ENCODE results near the gene MAS1L.

Gene MAS1L, protein sequence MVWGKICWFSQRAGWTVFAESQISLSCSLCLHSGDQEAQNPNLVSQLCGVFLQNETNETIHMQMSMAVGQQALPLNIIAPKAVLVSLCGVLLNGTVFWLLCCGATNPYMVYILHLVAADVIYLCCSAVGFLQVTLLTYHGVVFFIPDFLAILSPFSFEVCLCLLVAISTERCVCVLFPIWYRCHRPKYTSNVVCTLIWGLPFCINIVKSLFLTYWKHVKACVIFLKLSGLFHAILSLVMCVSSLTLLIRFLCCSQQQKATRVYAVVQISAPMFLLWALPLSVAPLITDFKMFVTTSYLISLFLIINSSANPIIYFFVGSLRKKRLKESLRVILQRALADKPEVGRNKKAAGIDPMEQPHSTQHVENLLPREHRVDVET

DNA sequence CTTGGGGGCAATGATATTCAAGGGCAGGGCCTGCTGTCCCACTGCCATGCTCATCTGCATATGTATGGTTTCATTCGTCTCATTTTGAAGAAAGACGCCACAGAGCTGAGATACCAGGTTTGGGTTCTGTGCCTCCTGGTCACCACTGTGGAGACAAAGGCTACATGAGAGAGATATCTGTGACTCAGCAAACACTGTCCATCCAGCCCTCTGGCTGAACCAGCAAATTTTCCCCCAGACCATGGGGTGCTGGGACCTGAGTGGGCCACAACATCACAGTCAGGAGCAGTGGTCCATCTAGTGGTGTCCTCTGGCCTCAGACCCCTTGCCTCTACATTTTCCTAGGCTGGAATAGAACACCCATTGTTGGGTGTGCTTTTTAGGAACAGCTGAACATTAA is at the start of gene MAS1L:
Gene MAS1L (minus strand): TSS at position 297 of the 400 bp plus-strand sequence. CDS start 54 bp downstream, at position 243.
- no peak for DNase-seq

DNA sequence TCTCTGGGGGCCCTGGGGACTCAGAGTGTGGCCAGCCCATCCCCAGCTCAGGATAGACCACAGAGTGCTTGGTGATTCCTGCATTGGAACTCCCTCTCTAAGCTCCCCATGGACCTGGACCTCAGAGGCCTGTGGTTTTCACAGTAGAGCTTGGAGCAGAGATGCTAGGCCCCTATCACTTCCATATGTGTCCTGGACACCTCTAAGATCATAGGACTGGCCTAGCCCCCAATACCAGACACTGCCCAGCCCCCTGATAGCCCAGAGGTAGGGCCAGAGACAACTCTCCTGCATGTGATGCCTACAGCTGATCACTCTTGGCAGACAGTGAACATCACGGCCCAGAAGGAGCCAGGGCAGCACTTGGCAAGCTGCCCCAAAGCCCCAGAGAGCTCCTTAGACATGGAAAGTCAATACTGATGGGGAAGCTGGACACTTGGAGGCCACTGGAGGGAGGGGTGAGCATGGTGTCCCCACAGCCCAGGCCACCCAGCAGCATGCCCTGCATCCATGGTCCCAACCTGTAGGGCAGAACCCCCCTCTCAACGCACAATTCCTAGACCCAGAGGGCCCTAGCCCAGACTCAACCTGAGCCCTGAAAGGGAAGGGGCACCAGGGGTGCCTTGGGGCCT is 44.7 kb upstream of the MAS1L start:
- DNase-seq = no peak

DNA sequence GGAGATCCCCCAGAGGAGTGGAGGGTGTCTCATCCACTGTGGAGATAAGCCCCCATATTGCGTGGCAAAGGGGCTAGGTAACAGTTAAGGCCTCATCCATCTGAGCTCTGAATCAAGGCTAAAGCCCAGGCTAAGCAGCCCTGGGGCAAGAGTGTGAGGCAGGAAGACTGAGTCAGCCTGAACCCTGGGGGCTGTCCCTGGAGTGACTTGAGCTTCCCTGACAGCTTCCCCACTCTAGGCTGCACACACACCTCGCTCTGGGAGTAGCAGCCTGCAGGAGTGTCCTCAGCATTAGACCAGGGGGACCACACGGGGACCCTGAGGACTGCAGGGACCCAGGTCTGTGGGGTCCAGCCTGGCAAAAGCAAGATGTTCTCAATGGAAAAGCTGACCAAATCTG is 43.9 kb upstream of the MAS1L start:
- no peak for DNase-seq

DNA sequence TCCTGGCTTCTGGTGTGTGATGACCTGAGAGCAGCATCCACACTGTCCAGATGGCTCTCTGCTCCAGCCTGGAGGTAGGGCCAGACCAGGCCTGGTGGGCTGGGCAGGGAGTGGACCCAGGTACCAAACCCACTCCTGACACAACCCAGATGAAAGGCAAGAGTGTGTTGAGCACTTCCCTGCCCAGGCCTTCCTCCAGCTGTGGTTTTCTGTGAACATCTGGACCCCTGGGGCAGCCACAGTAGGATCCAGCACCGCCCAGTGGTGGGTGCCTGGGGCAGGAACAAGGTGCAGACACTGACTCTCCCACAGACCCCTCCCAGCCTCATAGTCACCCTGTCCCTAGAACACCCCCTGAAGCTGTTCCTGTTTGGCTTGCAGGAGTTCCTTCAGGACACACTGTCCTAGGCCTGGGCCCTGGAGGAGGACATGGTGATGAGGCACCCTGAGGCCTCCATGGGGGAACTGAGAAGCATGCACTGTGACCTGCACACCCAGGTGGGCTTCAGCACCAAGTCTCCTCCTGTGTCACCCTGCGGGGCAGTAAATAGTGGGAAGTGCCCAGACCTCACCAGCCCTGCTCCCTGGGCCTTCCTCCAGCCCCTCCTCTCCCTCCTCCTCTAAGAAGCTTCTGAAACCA is 43.0 kb upstream of the MAS1L start:
- DNase-seq = no peak

DNA sequence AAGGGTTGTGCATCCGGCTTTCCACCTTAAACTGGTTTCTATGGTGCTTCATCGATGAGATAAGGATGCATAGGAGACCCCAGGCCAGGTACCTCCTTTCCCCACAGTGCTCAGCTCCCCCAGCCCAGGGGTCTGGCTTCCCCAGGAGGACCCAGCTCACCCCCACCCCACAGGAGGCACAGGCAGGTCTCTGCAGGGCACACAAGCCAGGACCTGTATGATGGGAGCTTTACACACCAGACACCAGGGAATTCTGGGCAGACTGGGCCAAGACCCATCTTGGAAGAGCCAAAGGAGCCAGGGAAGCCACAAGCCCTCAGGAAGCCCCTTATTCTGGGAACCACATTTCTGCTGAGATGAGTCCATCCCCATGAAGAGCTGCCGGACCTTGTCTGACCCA is 42.2 kb upstream of the MAS1L start:
- DNase-seq = no peak

DNA sequence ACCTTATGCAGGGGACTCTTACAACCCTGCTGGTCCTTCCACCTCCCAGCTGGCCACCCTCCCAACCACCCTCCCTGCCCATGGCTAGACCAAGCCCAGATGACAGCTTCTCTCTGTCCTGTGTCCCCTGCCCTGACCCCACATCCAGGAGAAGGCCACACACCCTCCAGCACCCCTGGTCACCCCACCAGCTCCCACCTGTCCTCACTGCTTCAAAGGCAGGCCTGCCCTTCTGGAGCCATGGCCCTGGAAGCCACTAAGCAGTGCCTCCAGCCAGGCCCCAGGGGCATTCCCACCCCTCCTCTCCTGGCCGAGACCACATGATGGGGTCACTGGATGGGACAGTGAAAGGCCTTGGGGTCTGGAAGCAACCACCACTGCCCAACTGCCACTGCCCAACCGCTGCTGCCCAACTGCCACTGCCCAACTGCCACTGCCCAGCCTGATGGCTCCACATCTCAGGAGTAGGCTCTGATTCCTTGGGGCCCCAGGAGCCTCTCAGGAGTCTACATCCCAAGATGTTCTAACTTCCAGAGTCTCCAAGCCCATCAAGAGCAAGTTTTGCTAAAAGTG is 41.3 kb upstream of the MAS1L start:
- no peak for DNase-seq

DNA sequence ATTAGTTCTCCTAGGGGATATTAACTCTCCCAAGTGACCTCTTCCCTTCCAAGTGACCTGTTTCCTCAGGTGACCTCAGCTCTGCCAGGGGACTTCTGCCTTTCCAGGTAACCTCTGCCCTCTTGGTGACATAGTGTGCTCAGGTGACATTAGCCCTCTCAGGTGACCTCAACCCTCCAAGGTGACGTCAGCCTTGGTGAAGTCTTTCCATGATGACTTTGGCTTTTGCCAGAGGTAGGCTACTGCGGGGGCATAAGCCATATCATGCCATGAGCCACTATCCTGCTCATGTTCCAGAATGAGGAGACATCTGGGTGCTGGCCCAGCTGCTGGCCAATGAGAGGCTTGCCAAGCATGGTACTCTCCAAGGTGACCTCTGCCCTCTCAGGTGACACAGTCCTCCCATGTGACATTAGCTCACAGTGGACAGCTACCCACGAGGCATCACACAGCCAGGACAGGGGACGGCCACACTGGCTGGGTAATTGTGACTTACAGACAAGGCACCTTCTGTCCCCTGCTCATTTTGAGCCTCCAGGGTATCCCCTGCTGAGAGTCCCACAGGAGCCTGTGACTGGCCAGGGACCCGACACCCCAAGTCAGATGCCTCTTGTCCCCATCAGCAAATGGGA is 40.7 kb upstream of the MAS1L start:
- no peak for DNase-seq

DNA sequence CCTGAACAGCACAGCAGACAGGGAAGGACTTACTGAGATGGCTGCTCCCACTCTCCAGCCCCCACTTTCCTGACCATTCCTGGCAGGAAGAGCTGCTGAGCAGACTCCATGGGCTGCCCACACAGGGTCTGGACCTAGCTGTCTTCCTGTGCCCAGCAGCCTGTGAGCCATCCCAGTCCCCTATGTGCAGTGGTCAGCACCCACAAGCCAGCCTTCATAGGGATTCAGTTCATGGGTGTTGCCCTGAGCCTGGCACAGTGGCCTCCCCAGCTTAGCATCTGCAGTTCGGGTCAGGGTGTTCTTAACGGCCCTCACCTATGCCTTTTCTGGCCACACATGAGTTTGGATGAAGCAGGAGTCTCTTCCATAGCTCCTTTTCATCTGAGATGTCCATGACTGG is 39.8 kb upstream of the MAS1L start:
- no peak for DNase-seq

DNA sequence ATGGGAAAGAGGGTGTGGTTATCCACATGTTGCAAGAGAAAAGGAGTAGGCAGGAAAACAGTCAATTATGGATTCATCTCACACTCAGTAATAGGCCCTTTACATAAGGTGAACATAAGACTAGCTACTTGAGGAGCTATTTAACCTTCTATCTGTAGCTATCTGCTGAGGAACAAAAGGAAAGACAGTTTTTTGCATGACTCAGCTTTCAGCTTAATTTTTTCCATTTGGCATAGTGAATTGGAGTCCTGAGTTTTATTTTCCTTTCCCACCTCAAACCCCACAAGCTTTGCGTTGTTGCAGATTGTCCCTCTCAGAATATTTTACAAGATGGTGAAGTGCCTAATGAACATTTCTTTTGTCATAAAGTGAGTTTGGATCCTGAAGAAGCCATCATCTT is 39.4 kb upstream of the MAS1L start:
- no peak for DNase-seq

DNA sequence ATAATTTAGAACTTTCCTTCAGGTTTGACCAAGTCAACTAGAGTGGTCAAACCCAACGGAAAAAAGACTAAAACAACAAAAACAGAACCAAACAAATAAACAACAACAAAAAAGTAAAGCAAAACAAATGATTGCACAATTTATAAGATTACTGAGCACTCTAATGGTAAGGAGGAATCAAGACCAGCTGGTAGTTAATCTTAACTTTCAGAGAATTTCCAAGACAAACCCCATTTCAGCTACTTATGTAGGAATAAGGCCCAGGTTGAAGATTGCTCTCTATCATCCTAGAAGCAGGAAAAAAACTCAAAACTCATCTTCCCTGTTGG is 37.5 kb upstream of the MAS1L start:
- no peak for DNase-seq

DNA sequence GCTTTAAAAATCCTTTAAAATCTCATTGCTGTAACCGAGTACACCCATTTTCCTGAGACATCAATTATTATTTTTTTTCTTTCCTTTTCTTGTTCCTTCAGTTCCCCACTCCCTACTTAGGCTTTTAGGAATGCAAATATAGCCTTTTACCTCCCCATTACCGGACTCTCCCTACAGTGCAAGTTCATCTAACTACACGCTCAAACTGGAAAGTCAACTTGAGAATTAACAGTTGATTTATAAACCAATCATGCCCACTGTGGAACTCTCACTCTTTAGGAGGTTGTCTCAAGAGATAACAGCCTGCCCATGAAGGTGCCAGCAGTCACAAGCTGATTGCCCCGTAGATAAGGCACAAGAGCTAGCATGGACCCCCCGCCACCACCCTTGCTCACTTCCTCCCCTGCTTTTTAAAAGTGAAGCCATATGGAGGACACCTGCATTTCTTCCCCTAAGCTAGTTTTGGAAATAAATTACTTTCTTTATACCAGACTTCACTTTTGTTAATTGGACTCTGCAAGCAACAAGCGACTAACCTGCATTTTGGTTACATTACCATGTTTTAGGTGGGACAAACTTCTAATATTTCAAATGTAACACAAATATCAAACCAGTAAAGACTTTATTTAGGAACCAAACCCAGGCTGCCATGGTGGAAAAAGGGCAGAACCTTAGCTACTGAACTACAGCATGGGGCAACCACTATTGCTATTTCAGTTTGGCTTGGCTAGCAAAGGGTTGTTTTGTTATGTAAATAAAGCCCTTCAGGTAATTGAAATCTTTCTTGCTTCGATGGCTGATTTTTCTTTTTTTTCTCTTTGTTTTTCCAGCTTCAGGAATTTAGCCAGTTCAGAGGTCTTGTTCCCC is 36.9 kb upstream of the MAS1L start:
- DNase-seq = no peak

DNA sequence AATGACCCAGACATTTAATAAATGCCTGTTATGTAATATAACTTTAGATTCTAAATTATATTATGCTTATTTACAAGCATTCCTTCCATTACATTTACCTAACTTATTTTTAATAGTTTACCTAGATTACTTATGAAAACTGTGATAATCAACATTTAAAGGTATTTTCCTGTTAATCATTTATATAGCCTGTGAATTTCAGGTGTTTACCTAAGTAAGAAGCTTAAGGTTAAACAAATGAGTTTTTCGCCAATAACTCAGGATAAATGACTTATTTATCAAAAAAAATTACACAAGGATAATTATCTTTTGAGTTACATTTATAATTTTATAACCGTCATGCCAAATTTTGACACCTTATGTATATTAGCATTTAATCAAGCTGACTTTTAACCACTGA is 36.3 kb upstream of the MAS1L start:
- DNase-seq = no peak

DNA sequence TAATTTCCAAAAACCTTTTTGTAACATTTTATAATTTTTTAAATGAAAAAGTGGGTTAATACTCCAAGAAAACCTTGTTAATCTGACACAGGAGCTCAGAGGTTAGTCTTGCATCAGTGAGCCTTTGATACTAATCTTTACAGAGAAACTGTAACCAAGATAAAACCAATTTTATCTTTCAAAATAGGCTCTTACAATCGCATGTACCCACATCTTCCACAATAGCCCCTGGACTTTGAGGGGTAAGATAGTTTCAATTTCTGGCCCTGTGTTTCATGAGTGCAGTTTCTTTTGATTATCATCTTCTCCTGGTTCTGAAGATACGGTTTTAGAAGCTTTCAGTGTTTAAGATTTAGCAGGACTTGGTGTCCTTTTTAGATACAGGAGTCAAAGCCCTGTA is 34.5 kb upstream of the MAS1L start:
- no peak for DNase-seq

DNA sequence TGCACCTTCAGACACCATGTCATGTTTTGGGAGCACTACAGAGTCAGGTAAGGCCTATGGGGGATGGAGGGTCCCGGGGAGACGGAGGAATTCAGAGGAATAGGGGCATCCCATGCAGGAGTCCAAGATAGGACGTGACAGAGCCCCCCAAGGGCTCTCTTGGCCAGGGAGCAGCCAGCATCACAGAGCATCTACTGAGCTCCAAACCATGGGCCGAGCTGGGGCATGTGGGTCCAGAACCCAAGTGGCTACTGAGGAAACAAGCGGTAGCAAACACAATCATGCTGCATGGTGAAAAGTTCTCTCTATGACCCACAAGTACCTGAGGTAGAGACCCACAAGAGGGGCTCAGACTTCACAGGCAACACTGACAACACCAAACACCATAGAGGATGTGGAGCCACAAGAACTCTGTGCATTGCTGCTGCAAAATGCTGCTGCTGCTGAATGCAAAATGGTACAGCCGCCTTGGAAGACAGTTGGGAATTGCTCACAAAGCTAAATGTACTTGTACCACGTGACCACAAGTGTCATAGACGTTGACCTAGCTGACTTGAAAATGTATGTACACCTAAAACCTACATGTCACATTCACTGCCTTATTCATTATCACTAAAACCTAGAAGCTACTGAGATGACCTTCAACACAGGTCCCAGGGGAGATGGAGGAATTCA is 33.4 kb upstream of the MAS1L start:
- DNase-seq = no peak

DNA sequence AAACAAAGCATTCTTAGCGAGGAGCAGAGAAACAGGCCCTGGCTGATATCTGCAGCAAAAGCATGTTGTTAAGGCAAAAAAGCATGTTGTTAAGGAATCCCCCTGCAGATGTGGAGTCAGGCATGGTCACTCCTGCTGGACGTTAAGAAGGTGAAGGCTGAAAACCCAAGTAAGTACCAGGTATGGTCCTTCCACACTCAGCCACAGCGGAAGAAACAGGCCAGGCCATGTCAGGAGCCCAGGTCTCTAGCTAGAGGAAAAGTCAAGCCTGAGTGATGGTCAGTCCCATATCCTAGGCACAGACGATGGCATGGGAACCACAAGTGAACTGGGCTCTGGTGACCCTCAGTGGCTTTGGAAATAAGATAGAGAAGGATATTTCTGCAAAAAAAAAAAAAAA is 32.5 kb upstream of the MAS1L start:
- DNase-seq = no peak

DNA sequence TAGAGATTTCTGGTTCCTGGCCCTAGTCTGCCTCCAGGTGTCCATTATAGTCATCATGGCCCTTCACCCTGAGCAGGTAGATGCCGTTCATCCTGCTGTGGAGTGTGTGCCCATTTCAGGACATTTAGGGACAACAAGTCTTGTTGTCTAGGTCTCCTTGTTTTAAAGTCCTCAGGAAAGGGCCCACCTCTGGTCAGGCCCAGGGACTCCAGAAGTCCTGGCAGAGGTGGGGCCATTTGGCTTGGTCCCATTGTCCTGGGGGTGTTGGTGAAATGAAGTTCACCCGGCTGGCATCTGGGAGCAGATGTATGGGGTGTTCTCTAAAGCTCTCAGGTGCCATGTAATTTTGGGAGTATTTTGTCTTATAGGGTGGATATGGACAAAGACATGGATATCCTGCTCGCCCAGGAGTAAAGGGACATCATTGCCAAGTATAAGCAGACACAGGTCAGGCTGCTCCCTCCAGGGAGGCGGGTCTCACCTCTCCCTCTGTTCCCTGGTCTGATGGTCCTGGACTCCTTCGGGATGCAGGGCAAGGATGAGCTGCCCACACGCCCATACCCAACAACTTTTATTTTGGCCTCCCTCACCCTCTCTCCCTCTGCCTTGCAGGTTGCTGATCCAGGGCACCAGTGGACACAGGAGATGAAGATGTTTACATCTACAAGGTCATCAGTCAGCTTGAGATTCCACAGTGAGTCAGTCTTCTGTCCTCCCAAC is 31.7 kb upstream of the MAS1L start:
- no peak for DNase-seq

DNA sequence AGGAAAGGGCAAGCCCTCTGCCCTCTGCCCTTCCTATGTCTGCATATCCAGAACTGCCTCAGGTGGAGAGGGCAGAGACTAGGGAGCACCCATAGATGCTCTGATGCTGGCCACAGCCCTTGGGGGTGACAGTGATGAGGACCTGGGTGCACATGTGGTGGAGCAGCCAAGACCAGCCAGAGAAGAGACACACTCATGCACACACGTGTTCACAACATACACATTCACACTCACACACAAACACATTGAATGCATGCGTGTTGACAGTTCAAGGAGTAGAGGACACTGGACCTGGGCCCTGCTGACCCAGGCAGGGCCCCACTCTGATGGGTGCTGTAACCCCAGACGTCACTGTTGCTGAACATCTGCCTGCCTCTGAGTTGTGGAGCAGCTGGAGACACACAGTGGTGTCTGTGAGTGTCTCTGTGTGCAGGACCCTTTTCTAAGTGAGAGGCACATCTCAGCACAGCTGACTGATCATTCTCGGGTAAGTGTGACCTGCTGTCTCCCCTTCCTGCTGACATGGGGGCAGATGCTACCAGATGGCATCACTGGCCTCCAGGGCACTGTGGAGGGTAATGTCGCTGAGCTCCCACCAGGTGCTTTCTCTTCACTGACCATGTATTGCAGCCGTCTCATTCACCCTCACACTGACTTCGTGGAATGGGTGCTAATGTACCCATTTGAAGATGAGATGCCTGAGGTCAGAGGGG is 30.1 kb upstream of the MAS1L start:
- no peak for DNase-seq

DNA sequence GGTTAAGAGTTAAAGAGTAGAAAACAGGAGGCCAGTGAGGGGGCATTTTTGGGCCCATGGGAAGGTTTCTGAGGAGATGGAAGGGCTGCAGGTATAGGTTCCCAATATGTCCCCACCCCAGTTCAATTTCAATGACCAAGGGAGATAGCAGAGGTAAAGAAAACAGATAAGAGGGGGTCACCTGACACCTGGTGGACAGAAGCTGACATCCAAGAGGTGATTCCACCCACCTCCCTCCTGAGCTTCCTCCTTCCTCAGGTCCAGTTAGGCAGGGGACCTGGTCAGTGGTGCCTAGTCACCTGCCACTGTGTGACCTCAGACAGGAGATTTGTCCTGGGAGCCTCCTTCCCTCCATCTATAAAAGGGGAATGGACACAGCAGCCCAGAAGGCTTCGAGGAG is 29.5 kb upstream of the MAS1L start:
- DNase-seq = no peak

DNA sequence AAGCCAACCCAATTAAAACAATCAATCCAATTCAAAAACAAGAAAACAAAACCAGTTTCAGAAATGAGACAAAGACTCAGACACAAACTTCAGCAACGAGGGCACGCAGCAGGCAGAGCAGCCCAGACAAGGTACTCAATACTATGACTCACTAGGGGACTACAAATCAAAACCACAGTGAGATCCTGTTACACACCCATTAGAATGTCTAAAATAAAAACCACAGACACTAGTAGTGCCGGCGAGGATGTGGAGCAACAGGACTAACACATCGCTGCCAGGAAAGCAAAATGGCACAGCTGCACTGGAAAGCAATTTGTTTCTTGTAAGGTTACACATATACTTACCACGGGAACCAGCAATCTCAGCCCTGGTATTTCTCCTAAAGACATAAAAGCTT is 28.4 kb upstream of the MAS1L start:
- no peak for DNase-seq

DNA sequence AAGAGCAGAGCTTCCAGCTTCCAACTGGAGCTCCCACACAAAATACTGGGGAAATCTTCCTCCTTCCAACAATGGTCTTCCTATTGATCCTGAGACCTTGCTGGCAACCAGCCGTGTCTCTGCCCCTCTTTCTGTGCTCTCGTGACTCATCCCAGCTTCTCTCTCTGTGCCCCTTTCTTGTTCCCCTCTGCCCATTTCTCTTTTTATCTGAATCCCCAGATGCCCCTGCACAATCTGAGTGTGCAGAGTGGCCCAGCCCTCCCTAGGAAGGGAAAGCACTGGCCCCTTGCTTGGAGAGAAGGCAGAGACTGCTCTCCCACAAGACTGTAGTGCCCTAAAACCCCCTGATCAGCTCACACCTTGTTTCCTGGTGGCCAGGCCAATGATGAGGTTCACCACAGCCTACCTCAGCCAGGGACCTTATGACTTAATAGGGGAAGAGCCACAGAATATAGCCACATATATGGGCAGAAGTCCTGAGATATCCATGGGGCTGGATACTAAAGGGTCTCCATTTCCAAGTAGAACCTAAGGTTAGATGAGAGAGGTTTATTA is 23.1 kb upstream of the MAS1L start:
- no peak for DNase-seq

All from SHP77 treated with DMSO at 0.1 percent for 48 hours (cell line).